Measurements from ENCODE around the gene PRM3. TPM values are rescaled to one million over a fixed set of nuclear protein-coding genes. Genes with fewer than 3 reads are reported as not detected.
"Not testable (repeated sequence)": the region's sequence is repeated elsewhere in the genome, so short reads cannot be mapped to it uniquely, and the experiment has no call there.

PRM3 gene
- total and polyA plus RNA-seq, 4 experiments from 2014 or later: not detected

GRCh38 chr16:11302977-11303376, 29.5 kb upstream of the PRM3 start:
- Histone ChIP-seq H3K27ac (ENCODE audit: low read depth, low read length) (no peak overlapping the region), H3K27me3 (ENCODE audit: insufficient read depth, low read length) (no peaks in the 10 kb centered on the region), H3K4me3 (ENCODE audit: low read length in 2 of 2) (no peak overlapping the region), H3K4me1 (ENCODE audit: insufficient read depth, low read length) (peaks cover 3% of the 10 kb centered on the region), H3K9me3 (ENCODE audit: control insufficient read depth in 1 of 2, low read length in 2 of 2) (no peaks in the 10 kb centered on the region), H3K36me3 (ENCODE audit: insufficient read depth, low read length) (no peaks in the 10 kb centered on the region)
- DNase-seq: no peak
- Mint-ChIP-seq H3K36me3 (no peaks in the 10 kb centered on the region), H3K27me3 (peaks cover 0 to 2% of the 10 kb centered on the region in 2 donors), H3K4me3 (no peak overlapping the region), H3K9me3 (peaks cover 0 to 2% (median 0%) of the 10 kb centered on the region in 8 donors), H3K4me1 (peaks cover 0 to 2% (median under 1%) of the 10 kb centered on the region in 4 donors), H3K27ac (no peak overlapping the region)
- ChIA-PET POLR2A (ENCODE audit: partially characterized antibody) (no interaction called here), CTCF (ENCODE audit: partially characterized antibody) (no interaction called here)
- intact Hi-C loops (cut with micrococcal nuclease): no loop called here

GRCh38 chr16:11301645-11302501, 28.4 kb upstream of the PRM3 start:
- Histone ChIP-seq H3K9me3 (ENCODE audit: control insufficient read depth in 1 of 2, low read length in 2 of 2) (no peaks in the 10 kb centered on the region), H3K27me3 (ENCODE audit: insufficient read depth, low read length) (no peaks in the 10 kb centered on the region), H3K36me3 (ENCODE audit: insufficient read depth, low read length) (no peaks in the 10 kb centered on the region), H3K4me3 (ENCODE audit: low read length in 2 of 2) (no peak overlapping the region), H3K27ac (ENCODE audit: low read depth, low read length) (no peak overlapping the region), H3K4me1 (ENCODE audit: insufficient read depth, low read length) (peaks cover 14% of the 10 kb centered on the region)
- H3K36me3 Mint-ChIP-seq: no peaks in the 10 kb centered on the region
- H3K4me1 Mint-ChIP-seq: peaks cover 11% of the 10 kb centered on the region in 4 donors
- CTCF ChIA-PET (ENCODE audit: partially characterized antibody): no interaction called here
- intact Hi-C loops (cut with micrococcal nuclease): no loop called here
- H3K9me3 Mint-ChIP-seq: peaks cover 0 to 2% (median 0%) of the 10 kb centered on the region in 8 donors
- POLR2A ChIA-PET (ENCODE audit: partially characterized antibody): no interaction called here
- H3K27me3 Mint-ChIP-seq: peaks cover 0 to 2% of the 10 kb centered on the region in 2 donors
- no peak for DNase-seq
- H3K27ac Mint-ChIP-seq: no peak overlapping the region
- no peak overlapping the region for H3K4me3 Mint-ChIP-seq

GRCh38 chr16:11300560-11300892, 27.1 kb upstream of the PRM3 start:
- H3K4me1 Mint-ChIP-seq: peaks cover 12 to 16% (median 13%) of the 10 kb centered on the region in 4 donors
- no peaks in the 10 kb centered on the region for H3K9me3 Mint-ChIP-seq
- H3K27ac ChIP-seq (ENCODE audit: low read depth, low read length): no peak overlapping the region
- peaks cover 16% of the 10 kb centered on the region for H3K4me1 ChIP-seq (ENCODE audit: insufficient read depth, low read length)
- no peaks in the 10 kb centered on the region for H3K27me3 ChIP-seq (ENCODE audit: insufficient read depth, low read length)
- CTCF ChIA-PET (ENCODE audit: partially characterized antibody): interaction anchor here (3.9 kb wide), 1 partner anchor 328 kb away, joined by 40 read pairs; no protein-coding TSS in a partner anchor
- H3K27ac Mint-ChIP-seq: no peak overlapping the region
- H3K36me3 Mint-ChIP-seq: no peaks in the 10 kb centered on the region
- POLR2A ChIA-PET (ENCODE audit: partially characterized antibody): no interaction called here
- no peak overlapping the region for H3K4me3 Mint-ChIP-seq
- no peaks in the 10 kb centered on the region for H3K9me3 ChIP-seq (ENCODE audit: control insufficient read depth in 1 of 2, low read length in 2 of 2)
- H3K4me3 ChIP-seq (ENCODE audit: low read length in 2 of 2): no peak overlapping the region
- peaks cover 0 to 2% of the 10 kb centered on the region in 2 donors for H3K27me3 Mint-ChIP-seq
- intact Hi-C loops (cut with micrococcal nuclease): no loop called here
- no peaks in the 10 kb centered on the region for H3K36me3 ChIP-seq (ENCODE audit: insufficient read depth, low read length)
- DNase-seq: no peak

GRCh38 chr16:11299865-11300559, 26.6 kb upstream of the PRM3 start:
- peaks cover 0 to 2% of the 10 kb centered on the region in 2 donors for H3K27me3 Mint-ChIP-seq
- Histone ChIP-seq H3K4me3 (ENCODE audit: low read length in 2 of 2) (no peak overlapping the region), H3K27ac (ENCODE audit: low read depth, low read length) (no peak overlapping the region), H3K27me3 (ENCODE audit: insufficient read depth, low read length) (no peaks in the 10 kb centered on the region), H3K9me3 (ENCODE audit: control insufficient read depth in 1 of 2, low read length in 2 of 2) (no peaks in the 10 kb centered on the region), H3K4me1 (ENCODE audit: insufficient read depth, low read length) (peaks cover 16% of the 10 kb centered on the region), H3K36me3 (ENCODE audit: insufficient read depth, low read length) (no peaks in the 10 kb centered on the region)
- POLR2A ChIA-PET (ENCODE audit: partially characterized antibody): no interaction called here
- CTCF ChIA-PET (ENCODE audit: partially characterized antibody): interaction anchor here (3.3 to 4.0 kb wide), 3 partner anchors 44 to 336 kb away, joined by 25 to 40 read pairs (median 40); partner anchors contain the start of gene SOCS1
- no peak overlapping the region for H3K27ac Mint-ChIP-seq
- DNase-seq: no peak
- no peaks in the 10 kb centered on the region for H3K9me3 Mint-ChIP-seq
- intact Hi-C loops (cut with micrococcal nuclease): loop anchor here (5.0 kb wide), 1 partner anchor 43 kb away; the partner anchor contains the start of gene SOCS1
- peaks cover 12 to 16% (median 13%) of the 10 kb centered on the region in 4 donors for H3K4me1 Mint-ChIP-seq
- H3K36me3 Mint-ChIP-seq: no peaks in the 10 kb centered on the region
- H3K4me3 Mint-ChIP-seq: no peak overlapping the region

- DNase-seq; H3K36me3 ChIP-seq (ENCODE audit: insufficient read depth, low read length); H3K4me3 ChIP-seq (ENCODE audit: low read length in 2 of 2); H3K27me3 ChIP-seq (ENCODE audit: insufficient read depth, low read length); H3K27me3 Mint-ChIP-seq; H3K4me3 Mint-ChIP-seq; H3K36me3 Mint-ChIP-seq; H3K27ac ChIP-seq (ENCODE audit: low read depth, low read length); H3K9me3 ChIP-seq (ENCODE audit: control insufficient read depth in 1 of 2, low read length in 2 of 2); H3K9me3 Mint-ChIP-seq: not testable (repeated sequence)
- Mint-ChIP-seq H3K27ac (peak overlapping the region in 1 of 7 donors; percentile 57), H3K4me1 (peaks cover 12 to 16% (median 13%) of the 10 kb centered on the region in 4 donors)
- intact Hi-C loops (cut with micrococcal nuclease): loop anchor here (5.0 kb wide), 1 partner anchor 42 kb away; the partner anchor contains the start of gene SOCS1
- CTCF ChIA-PET (ENCODE audit: partially characterized antibody): interaction anchor here (0.8 to 4.0 kb wide), 12 partner anchors 15 to 335 kb away, joined by 3 to 40 read pairs (median 6); partner anchors contain the start of gene SOCS1
- peaks cover 16% of the 10 kb centered on the region for H3K4me1 ChIP-seq (ENCODE audit: insufficient read depth, low read length)
- POLR2A ChIA-PET (ENCODE audit: partially characterized antibody): interaction anchor here (2.0 to 2.5 kb wide), 3 partner anchors 12 to 334 kb away, joined by 8 to 23 read pairs (median 8); partner anchors contain the start of gene SOCS1
Observed at GRCh38 chr16:11298950-11299547, 25.6 kb upstream of the PRM3 start.

GRCh38 chr16:11298143-11298900, 24.9 kb upstream of the PRM3 start:
- Mint-ChIP-seq H3K27ac (peak overlapping the region in 4 of 7 donors; percentile 6 to 57 (median 13)), H3K4me1 (peaks cover 12 to 16% (median 13%) of the 10 kb centered on the region in 4 donors), H3K36me3 (no peaks in the 10 kb centered on the region), H3K9me3 (no peaks in the 10 kb centered on the region), H3K27me3 (peaks cover 0 to 2% of the 10 kb centered on the region in 2 donors), H3K4me3 (peak overlapping the region in 7 of 8 donors; percentile 39 to 86 (median 73))
- intact Hi-C loops (cut with micrococcal nuclease): loop anchor here (5.0 kb wide), 1 partner anchor 41 kb away; the partner anchor contains the start of gene SOCS1
- H3K27me3 ChIP-seq (ENCODE audit: insufficient read depth, low read length): no peaks in the 10 kb centered on the region
- CTCF ChIA-PET (ENCODE audit: partially characterized antibody): interaction anchor here (0.7 to 4.0 kb wide), 24 partner anchors 13 to 334 kb away, joined by 3 to 40 read pairs (median 5); partner anchors contain the start of gene SOCS1
- no peaks in the 10 kb centered on the region for H3K36me3 ChIP-seq (ENCODE audit: insufficient read depth, low read length)
- no peak for DNase-seq
- POLR2A ChIA-PET (ENCODE audit: partially characterized antibody): interaction anchor here (0.6 to 2.5 kb wide), 6 partner anchors 13 to 334 kb away, joined by 3 to 23 read pairs (median 6); partner anchors contain the start of gene SOCS1
- peaks cover 16% of the 10 kb centered on the region for H3K4me1 ChIP-seq (ENCODE audit: insufficient read depth, low read length)
- no peak overlapping the region for H3K27ac ChIP-seq (ENCODE audit: low read depth, low read length)
- H3K9me3 ChIP-seq (ENCODE audit: control insufficient read depth in 1 of 2, low read length in 2 of 2): no peaks in the 10 kb centered on the region
- H3K4me3 ChIP-seq (ENCODE audit: low read length in 2 of 2): no peak overlapping the region

Measured in CD4-positive, alpha-beta memory T cell (primary cell).